Panc1 (cell line): ENCODE data around the gene POFUT1. TPM values are rescaled to one million over a fixed set of nuclear protein-coding genes. Genes with fewer than 3 reads are reported as not detected.
"Not testable (repeated sequence)": the region's sequence is repeated elsewhere in the genome, so short reads cannot be mapped to it uniquely, and the experiment has no call there.

Experiments used
- ATAC-seq: fragments of 200-7000 bp; cut with Tn5 transposase; 2 replicates; pipeline ENCODE4 v1.9.1; 2020; ENCODE audit warnings: mild to moderate bottlenecking, moderate library complexity
- BruUV-seq: library from RNA; stranded (reverse); fragments of 400-500 nt; replicated peaks from 2 replicates; lab custom pipeline; 2021; lab: Mats Ljungman, UMichigan
- CTCF ChIA-PET: fragments of 300-600 bp; sonication (Branson Sonifier 250); formaldehyde crosslinking; loops from one replicate; lab custom pipeline; 2022; ENCODE audit warnings: antibody characterized with exemption; lab: Charles Lee
- POLR2A ChIA-PET: fragments of 300-600 bp; sonication (Branson Sonifier 250); formaldehyde crosslinking; loops from one replicate; lab custom pipeline; 2022; ENCODE audit warnings: antibody characterized with exemption; lab: Charles Lee
- DNase-seq: peaks from one replicate; pipeline ENCODE4 v3.0.0-alpha.2; 2010; ENCODE audit warnings: low read depth, low spot score
- H3K27ac ChIP-seq: 2 replicates; pipeline ENCODE4 v1.5.1; 2011; ENCODE audit warnings: mild to moderate bottlenecking, low read length, inconsistent platforms
- H3K27me3 ChIP-seq: fragments of 200-500 bp; sonication (Bioruptor generic); 2 replicates; pipeline ENCODE4 v1.6.0; 2014; ENCODE audit warnings: low read length, inconsistent platforms; ENCODE audit not compliant: control insufficient read depth, insufficient read depth
- H3K36me3 ChIP-seq: fragments of 200-500 bp; sonication (Bioruptor generic); 2 replicates; pipeline ENCODE4 v1.5.1; 2014; ENCODE audit warnings: inconsistent platforms, mild to moderate bottlenecking, low read length, moderate library complexity; ENCODE audit not compliant: control insufficient read depth, insufficient read depth
- H3K4me1 ChIP-seq: 2 replicates; pipeline ENCODE4 v1.5.1; 2011; ENCODE audit warnings: inconsistent platforms, mild to moderate bottlenecking, low read length, moderate library complexity; ENCODE audit not compliant: control insufficient read depth, insufficient read depth
- H3K4me3 ChIP-seq, 2 experiments: 2 replicates each; pipeline ENCODE4 v1.5.1; 2011 to 2012; ENCODE audit warnings: low read depth in 2 of 2, low read length in 2 of 2, mild to moderate bottlenecking in 2 of 2, inconsistent platforms in 1 of 2, moderate library complexity in 1 of 2
- H3K9me3 ChIP-seq: fragments of 200-500 bp; sonication (Bioruptor generic); 2 replicates; pipeline ENCODE4 v1.5.1; 2014; ENCODE audit warnings: low read depth, mild to moderate bottlenecking, inconsistent platforms, low read length, moderate library complexity; ENCODE audit not compliant: control insufficient read depth, insufficient read depth
- POLR2AphosphoS5 ChIP-seq: IDR thresholded peaks from 2 replicates; pipeline ENCODE4 v1.6.1; 2012; ENCODE audit warnings: mild to moderate bottlenecking, low read depth, low read length, moderate library complexity
- SIN3A ChIP-seq: IDR thresholded peaks from 2 replicates; pipeline ENCODE4 v1.6.1; 2012; ENCODE audit warnings: low read depth, mild to moderate bottlenecking, low read length, moderate library complexity, borderline replicate concordance; ENCODE audit not compliant: insufficient read depth
- TCF7L2 ChIP-seq: IDR thresholded peaks from 2 replicates; pipeline ENCODE4 v1.6.1; 2011; ENCODE audit warnings: mild to moderate bottlenecking, low read depth, low read length, inconsistent platforms
- in situ Hi-C: cut with HindIII; loops from 2 replicates; pipeline ENCODE4 v1.10.0; 2016; ENCODE audit warnings: low sequenced_read_pairs, low pct_unique_long_range_greater_than_20kb
- intact Hi-C: fragments of 100-400 bp; cut with micrococcal nuclease; formaldehyde crosslinking; loops from one replicate; pipeline ENCODE4 v1.10.0; 2022; ENCODE audit not compliant: unreplicated experiment
- total RNA-seq: library from RNA; stranded (reverse); gene quantifications from one replicate; pipeline ENCODE4 v1.2.1, GENCODE V29; 2021; ENCODE audit not compliant: unreplicated experiment
- TF ChIP-seq, protein P1 (sequence below), 2 experiments: IDR thresholded peaks; 2 replicates each; pipeline ENCODE4 v1.6.1; 2011 to 2012; ENCODE audit warnings: low read depth in 2 of 2, control low read depth in 1 of 2, low read length in 1 of 2, mild to moderate bottlenecking in 1 of 2, moderate library complexity in 1 of 2; ENCODE audit not compliant: insufficient read depth in 1 of 2
- TF ChIP-seq, protein P2 (sequence below): fragments of 450-650 bp; IDR thresholded peaks from 2 replicates; pipeline ENCODE4 v1.5.1; 2017; ENCODE audit warnings: mild to moderate bottlenecking

The POFUT1 gene
- total RNA-seq, 1 experiment from 2014 or later = 138 TPM

DNA sequence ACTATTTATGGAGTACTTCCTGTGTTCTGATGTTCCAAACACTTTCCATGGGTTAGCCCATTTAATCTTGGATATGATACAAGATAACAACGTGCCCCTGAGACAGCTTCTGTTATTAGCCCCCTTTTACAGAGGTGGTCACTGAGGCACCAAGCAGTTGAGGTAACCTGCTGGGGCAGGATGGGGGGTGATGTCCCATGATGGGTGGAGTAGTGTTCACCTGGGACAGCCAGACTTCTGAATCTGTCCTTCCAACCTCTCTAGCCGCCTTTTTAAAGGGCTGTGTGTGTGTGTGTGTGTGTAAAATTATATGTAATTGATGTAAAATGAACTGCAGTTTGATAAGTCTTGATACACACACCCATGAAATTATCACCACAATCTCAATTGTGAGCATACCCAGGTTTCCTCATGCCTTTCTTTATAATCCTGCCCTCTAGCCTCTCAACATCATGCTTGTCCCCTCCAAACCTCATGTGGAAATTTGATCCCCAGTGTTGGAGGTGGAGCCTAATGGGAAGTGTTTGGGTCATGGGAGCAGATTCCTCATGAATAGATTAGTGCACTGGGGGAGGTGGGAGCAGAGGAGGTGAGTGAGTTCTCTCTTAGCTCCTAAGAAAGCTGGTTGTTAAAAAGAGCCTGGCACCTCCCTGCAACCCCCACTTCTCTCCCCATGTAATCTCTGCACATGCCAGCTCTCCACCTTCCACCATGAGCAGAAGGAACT lies 39.3 kb upstream of the POFUT1 start:
- intact Hi-C loops (no loop called here), in situ Hi-C loops (no loop called here)
- Histone ChIP-seq H3K27me3 (no peaks in the 10 kb centered on the region), H3K9me3 (no peaks in the 10 kb centered on the region), H3K36me3 (0 out of 2 replicates have a peak, but pooled peaks cover 11% of the 10 kb centered on the region), H3K4me1 (no peaks in the 10 kb centered on the region), H3K27ac (no peak overlapping the region), H3K4me3 (no peak overlapping the region)
- no peak for TF ChIP-seq SIN3A
- TF ChIP-seq, protein P1, sequence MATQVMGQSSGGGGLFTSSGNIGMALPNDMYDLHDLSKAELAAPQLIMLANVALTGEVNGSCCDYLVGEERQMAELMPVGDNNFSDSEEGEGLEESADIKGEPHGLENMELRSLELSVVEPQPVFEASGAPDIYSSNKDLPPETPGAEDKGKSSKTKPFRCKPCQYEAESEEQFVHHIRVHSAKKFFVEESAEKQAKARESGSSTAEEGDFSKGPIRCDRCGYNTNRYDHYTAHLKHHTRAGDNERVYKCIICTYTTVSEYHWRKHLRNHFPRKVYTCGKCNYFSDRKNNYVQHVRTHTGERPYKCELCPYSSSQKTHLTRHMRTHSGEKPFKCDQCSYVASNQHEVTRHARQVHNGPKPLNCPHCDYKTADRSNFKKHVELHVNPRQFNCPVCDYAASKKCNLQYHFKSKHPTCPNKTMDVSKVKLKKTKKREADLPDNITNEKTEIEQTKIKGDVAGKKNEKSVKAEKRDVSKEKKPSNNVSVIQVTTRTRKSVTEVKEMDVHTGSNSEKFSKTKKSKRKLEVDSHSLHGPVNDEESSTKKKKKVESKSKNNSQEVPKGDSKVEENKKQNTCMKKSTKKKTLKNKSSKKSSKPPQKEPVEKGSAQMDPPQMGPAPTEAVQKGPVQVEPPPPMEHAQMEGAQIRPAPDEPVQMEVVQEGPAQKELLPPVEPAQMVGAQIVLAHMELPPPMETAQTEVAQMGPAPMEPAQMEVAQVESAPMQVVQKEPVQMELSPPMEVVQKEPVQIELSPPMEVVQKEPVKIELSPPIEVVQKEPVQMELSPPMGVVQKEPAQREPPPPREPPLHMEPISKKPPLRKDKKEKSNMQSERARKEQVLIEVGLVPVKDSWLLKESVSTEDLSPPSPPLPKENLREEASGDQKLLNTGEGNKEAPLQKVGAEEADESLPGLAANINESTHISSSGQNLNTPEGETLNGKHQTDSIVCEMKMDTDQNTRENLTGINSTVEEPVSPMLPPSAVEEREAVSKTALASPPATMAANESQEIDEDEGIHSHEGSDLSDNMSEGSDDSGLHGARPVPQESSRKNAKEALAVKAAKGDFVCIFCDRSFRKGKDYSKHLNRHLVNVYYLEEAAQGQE (IDR thresholded peaks at IDR 0.05; ENCODE audit: insufficient read depth in 1 of 2, low read depth in 2 of 2, low read length in 1 of 2) = no peak
- TF ChIP-seq TCF7L2 = no peak
- no peak; the same call in 1 of the 2 replicates for TF ChIP-seq POLR2AphosphoS5
- TF ChIP-seq, protein P2, sequence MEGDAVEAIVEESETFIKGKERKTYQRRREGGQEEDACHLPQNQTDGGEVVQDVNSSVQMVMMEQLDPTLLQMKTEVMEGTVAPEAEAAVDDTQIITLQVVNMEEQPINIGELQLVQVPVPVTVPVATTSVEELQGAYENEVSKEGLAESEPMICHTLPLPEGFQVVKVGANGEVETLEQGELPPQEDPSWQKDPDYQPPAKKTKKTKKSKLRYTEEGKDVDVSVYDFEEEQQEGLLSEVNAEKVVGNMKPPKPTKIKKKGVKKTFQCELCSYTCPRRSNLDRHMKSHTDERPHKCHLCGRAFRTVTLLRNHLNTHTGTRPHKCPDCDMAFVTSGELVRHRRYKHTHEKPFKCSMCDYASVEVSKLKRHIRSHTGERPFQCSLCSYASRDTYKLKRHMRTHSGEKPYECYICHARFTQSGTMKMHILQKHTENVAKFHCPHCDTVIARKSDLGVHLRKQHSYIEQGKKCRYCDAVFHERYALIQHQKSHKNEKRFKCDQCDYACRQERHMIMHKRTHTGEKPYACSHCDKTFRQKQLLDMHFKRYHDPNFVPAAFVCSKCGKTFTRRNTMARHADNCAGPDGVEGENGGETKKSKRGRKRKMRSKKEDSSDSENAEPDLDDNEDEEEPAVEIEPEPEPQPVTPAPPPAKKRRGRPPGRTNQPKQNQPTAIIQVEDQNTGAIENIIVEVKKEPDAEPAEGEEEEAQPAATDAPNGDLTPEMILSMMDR = no peak
- CTCF ChIA-PET = interaction anchor here (0.6 kb wide), 1 partner anchor 66 kb away, joined by 3 read pairs; no protein-coding TSS in a partner anchor
- ATAC-seq (no peak), DNase-seq (no peak)
- POLR2A ChIA-PET = no interaction called here
- BruUV-seq = no TSS peak

DNA sequence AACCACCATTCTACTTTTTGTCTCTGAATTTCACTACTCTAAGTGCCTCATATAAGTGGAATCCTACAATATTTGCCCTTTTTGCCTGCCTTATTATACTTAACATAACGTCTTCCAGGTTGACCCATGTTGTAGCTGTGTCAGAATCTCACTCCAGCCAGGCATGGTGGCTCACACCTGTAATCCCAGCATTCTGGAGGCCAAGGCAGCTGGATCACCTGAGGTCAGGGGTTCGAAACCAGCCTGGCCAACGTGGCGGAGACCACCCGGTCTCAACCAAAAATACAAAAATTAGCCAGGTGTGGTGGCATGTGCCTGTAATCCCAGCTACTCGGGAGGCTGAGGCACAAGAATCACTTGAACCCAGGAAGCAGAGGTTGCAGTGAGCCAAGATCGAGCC lies 30.0 kb upstream of the POFUT1 start:
- H3K4me1 ChIP-seq, POLR2A ChIA-PET, H3K36me3 ChIP-seq, H3K27ac ChIP-seq, BruUV-seq, H3K9me3 ChIP-seq, H3K27me3 ChIP-seq, in situ Hi-C loops, DNase-seq, intact Hi-C loops, ATAC-seq, H3K4me3 ChIP-seq: not testable (repeated sequence)
- CTCF ChIA-PET = interaction anchor here (0.7 kb wide), 1 partner anchor 31 kb away, joined by 5 read pairs; no protein-coding TSS in a partner anchor

DNA sequence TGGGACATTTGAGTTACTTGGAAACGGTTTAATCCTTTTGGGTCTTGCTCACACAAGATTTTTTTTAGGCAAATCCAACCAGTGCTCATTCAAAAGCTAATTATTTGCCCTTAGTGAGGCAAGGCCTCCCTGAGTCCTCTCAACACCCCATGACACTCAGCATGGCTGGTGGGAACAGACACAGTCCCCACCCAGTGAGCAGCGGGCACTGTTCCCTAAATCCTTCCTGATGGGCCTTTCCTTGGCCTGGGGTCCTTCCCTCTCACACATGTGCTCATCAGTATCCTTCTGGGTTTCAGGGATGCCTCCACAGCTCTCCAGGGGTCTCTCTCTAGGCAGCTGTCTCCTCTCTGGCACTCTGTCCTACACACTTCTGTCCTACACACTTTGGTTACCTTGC lies 28.2 kb upstream of the POFUT1 start:
- ChIA-PET POLR2A (no interaction called here), CTCF (no interaction called here)
- intact Hi-C loops (no loop called here), in situ Hi-C loops (no loop called here)
- Histone ChIP-seq H3K27ac (no peak overlapping the region), H3K9me3 (no peaks in the 10 kb centered on the region), H3K4me1 (no peaks in the 10 kb centered on the region), H3K27me3 (no peaks in the 10 kb centered on the region), H3K4me3 (no peak overlapping the region), H3K36me3 (no peaks in the 10 kb centered on the region)
- TF ChIP-seq, protein P2 = no peak
- TF ChIP-seq SIN3A (no peak), TCF7L2 (no peak), POLR2AphosphoS5 (no peak)
- TF ChIP-seq, protein P1 (IDR thresholded peaks at IDR 0.05; ENCODE audit: insufficient read depth in 1 of 2, low read depth in 2 of 2, low read length in 1 of 2) = no peak
- no TSS peak for BruUV-seq
- DNase-seq (no peak), ATAC-seq (no peak)
